IMR-90 (cell line): ENCODE measurements around the gene C3orf33.

Experiments used
- BHLHE40 ChIP-seq: fragments of 150-350 bp; IDR thresholded peaks from 2 replicates; pipeline ENCODE4 v1.6.1; 2016; ENCODE audit warnings: mild to moderate bottlenecking, low read depth, low read length
- CEBPB ChIP-seq: IDR thresholded peaks from 2 replicates; pipeline ENCODE4 v1.6.1; 2012; ENCODE audit warnings: low read depth, low read length, improper control_type of control experiment
- CHD1 ChIP-seq: IDR thresholded peaks from 2 replicates; pipeline ENCODE4 v1.6.1; 2012; ENCODE audit warnings: low read depth, low read length, improper control_type of control experiment
- CTCF ChIP-seq: conservative IDR thresholded peaks from 2 replicates; pipeline ENCODE4 v1.5.1; 2012; ENCODE audit warnings: mild to moderate bottlenecking, low read depth, low read length, improper control_type of control experiment
- MAFK ChIP-seq: IDR thresholded peaks from 2 replicates; pipeline ENCODE4 v1.6.1; 2012; ENCODE audit warnings: low read depth, low read length, improper control_type of control experiment
- MAZ ChIP-seq: IDR thresholded peaks from 2 replicates; pipeline ENCODE4 v1.6.1; 2012; ENCODE audit warnings: low read depth, mild to moderate bottlenecking, low read length, improper control_type of control experiment, moderate library complexity, borderline replicate concordance
- MXI1 ChIP-seq: IDR thresholded peaks from 2 replicates; pipeline ENCODE4 v1.6.1; 2012; ENCODE audit warnings: low read depth, mild to moderate bottlenecking, low read length, moderate library complexity, borderline replicate concordance
- POLR2A ChIP-seq: IDR thresholded peaks from 2 replicates; pipeline ENCODE4 v1.6.1; 2012; ENCODE audit warnings: mild to moderate bottlenecking, low read depth, low read length
- RAD21 ChIP-seq: IDR thresholded peaks from 2 replicates; pipeline ENCODE4 v1.6.1; 2012; ENCODE audit warnings: low read length, improper control_type of control experiment
- RCOR1 ChIP-seq: IDR thresholded peaks from 2 replicates; pipeline ENCODE4 v1.6.1; 2012; ENCODE audit warnings: mild to moderate bottlenecking, low read length, improper control_type of control experiment; ENCODE audit not compliant: insufficient replicate concordance
- RFX5 ChIP-seq: IDR thresholded peaks from 2 replicates; pipeline ENCODE4 v1.8.0; 2012; ENCODE audit warnings: low read depth, mild to moderate bottlenecking, low read length, moderate library complexity
- SMC3 ChIP-seq: fragments of 150-350 bp; IDR thresholded peaks from 2 replicates; pipeline ENCODE4 v1.6.1; 2016; ENCODE audit warnings: low read depth, mild to moderate bottlenecking, antibody characterized with exemption, low read length, moderate library complexity

GRCh38 chr3:155757577-155757976, 48.5 kb downstream of the C3orf33 start:
- no peak for TF ChIP-seq CTCF
- no peak for TF ChIP-seq RCOR1
- TF ChIP-seq MAZ: no peak
- TF ChIP-seq POLR2A: no peak
- TF ChIP-seq MXI1: no peak
- TF ChIP-seq SMC3: no peak
- no peak for TF ChIP-seq RFX5
- no peak for TF ChIP-seq CEBPB
- TF ChIP-seq CHD1: no peak
- TF ChIP-seq BHLHE40: no peak
- no peak for TF ChIP-seq MAFK
- no peak for TF ChIP-seq RAD21
